Endothelial cell of umbilical vein (primary cell): Measurements from ENCODE around the gene PLXDC1. TPM values are rescaled to one million over a fixed set of nuclear protein-coding genes. Genes with fewer than 3 reads are reported as not detected.

ENCODE experiments used
- BruUV-seq: library from RNA; stranded (reverse); fragments of 400-500 nt; replicated peaks from 2 replicates; lab custom pipeline; 2021; lab: Mats Ljungman, UMichigan
- CTCF ChIA-PET: fragments of 300-600, 350-600 bp; sonication (Branson Sonifier 250); formaldehyde crosslinking; loops from one replicate; lab custom pipeline; 2021; ENCODE audit warnings: antibody characterized with exemption, inconsistent platforms; lab: Charles Lee
- POLR2A ChIA-PET: fragments of 300-600, 350-600 bp; sonication (Branson Sonifier 250); formaldehyde crosslinking; loops from one replicate; lab custom pipeline; 2021; ENCODE audit warnings: antibody characterized with exemption, inconsistent platforms; lab: Charles Lee
- DNase-seq: peaks from one replicate; pipeline ENCODE4 v3.0.0-alpha.2; 2011; ENCODE audit warnings: low read depth, low spot score
- FAIRE-seq: peaks from 2 replicates; lab custom pipeline; 2011; peaks lifted over from hg19 to GRCh38; lab: Jason Lieb, UNC
- H2AFZ ChIP-seq: 2 replicates; pipeline ENCODE4 v1.6.0; 2012; ENCODE audit warnings: low read depth, low read length, control low read depth, inconsistent platforms
- H3K27ac ChIP-seq: 2 replicates; pipeline ENCODE4 v1.5.1; 2011; ENCODE audit warnings: low read depth, mild to moderate bottlenecking, control low read depth, low read length, moderate library complexity; ENCODE audit not compliant: insufficient read depth
- H3K27me3 ChIP-seq, 2 experiments: 2 replicates each; pipeline versions ENCODE4 v1.6.0 to v1.6.1; 2011; ENCODE audit warnings: low read length in 2 of 2, mixed read lengths in 1 of 2; ENCODE audit not compliant: control insufficient read depth in 2 of 2, insufficient read depth in 2 of 2
- H3K36me3 ChIP-seq, 2 experiments: 2 replicates in 1 of 2; 3 replicates in 1 of 2; pipeline ENCODE4 v1.5.1; 2011; ENCODE audit warnings: low read length in 2 of 2, mild to moderate bottlenecking in 1 of 2, moderate library complexity in 1 of 2; ENCODE audit not compliant: control insufficient read depth in 2 of 2, insufficient read depth in 2 of 2; ENCODE audit errors: extremely low read depth in 1 of 2
- H3K4me1 ChIP-seq: 3 replicates; pipeline ENCODE4 v1.5.1; 2011; ENCODE audit warnings: mild to moderate bottlenecking, low read length; ENCODE audit not compliant: control insufficient read depth, insufficient read depth; ENCODE audit errors: extremely low read depth
- H3K4me2 ChIP-seq: 2 replicates; pipeline ENCODE4 v1.6.1; 2011; ENCODE audit warnings: low read length, control low read depth, mixed read lengths; ENCODE audit not compliant: insufficient read depth
- H3K4me3 ChIP-seq, 3 experiments: fragments of 200-600 bp in 1 of 3; sonication (generic), shearing (Covaris generic) in 1 of 3; replicated peaks in 1 of 3; 2 replicates each; pipeline ENCODE4 v1.5.1; 2011 to 2016; ENCODE audit warnings: control low read depth in 3 of 3, low read length in 3 of 3, mild to moderate bottlenecking in 2 of 3, inconsistent platforms in 1 of 3, low read depth in 1 of 3, moderate library complexity in 1 of 3; ENCODE audit not compliant: insufficient read depth in 1 of 3
- H3K79me2 ChIP-seq: 2 replicates; pipeline ENCODE4 v1.6.0; 2012; ENCODE audit warnings: low read length, inconsistent platforms; ENCODE audit not compliant: control insufficient read depth, insufficient read depth
- H3K9ac ChIP-seq: replicated peaks from 2 replicates; pipeline ENCODE3; 2011; ENCODE audit warnings: low read length, control low read depth; ENCODE audit not compliant: insufficient read depth; ENCODE audit errors: extremely low read depth
- H3K9me1 ChIP-seq: replicated peaks from 3 replicates; pipeline ENCODE4 v1.6.0; 2011; ENCODE audit warnings: mild to moderate bottlenecking, low read length; ENCODE audit not compliant: control insufficient read depth, insufficient read depth; ENCODE audit errors: extremely low read depth
- H3K9me3 ChIP-seq: replicated peaks from 2 replicates; pipeline ENCODE4 v1.5.1; 2012; ENCODE audit warnings: low read length, inconsistent platforms; ENCODE audit not compliant: control insufficient read depth, insufficient read depth
- H4K20me1 ChIP-seq: replicated peaks from 2 replicates; pipeline ENCODE3; 2011; ENCODE audit warnings: mild to moderate bottlenecking, low read length; ENCODE audit not compliant: control insufficient read depth, insufficient read depth; ENCODE audit errors: extremely low read depth
- CTCF ChIP-seq, 2 donors: IDR thresholded peaks; 1 replicate in 1 of 2; 2 replicates in 1 of 2; pipeline ENCODE4 v1.5.1; 2011; ENCODE audit warnings: low read length in 2 of 2, mild to moderate bottlenecking in 2 of 2, moderate library complexity in 2 of 2, control low read depth in 1 of 2, inconsistent platforms in 1 of 2, low read depth in 1 of 2; ENCODE audit not compliant: insufficient read depth in 1 of 2; ENCODE audit errors: extremely low read depth in 1 of 2
- EZH2 ChIP-seq: IDR thresholded peaks from 2 replicates; pipeline ENCODE4 v1.6.1; 2012; ENCODE audit warnings: borderline replicate concordance, low read depth, mild to moderate bottlenecking, moderate library complexity, low read length, inconsistent platforms; ENCODE audit not compliant: severe bottlenecking
- FOS ChIP-seq: IDR thresholded peaks from 2 replicates; pipeline ENCODE4 v1.6.1; 2011; ENCODE audit warnings: mild to moderate bottlenecking, low read length, moderate library complexity, borderline replicate concordance; ENCODE audit not compliant: insufficient read depth
- GATA2 ChIP-seq: IDR thresholded peaks from 2 replicates; pipeline ENCODE4 v1.7.0; 2011; ENCODE audit warnings: low read depth, mild to moderate bottlenecking, moderate library complexity, mixed read lengths, low read length; ENCODE audit not compliant: insufficient read length, insufficient read depth
- POLR2A ChIP-seq: IDR thresholded peaks from 2 replicates; pipeline ENCODE4 v1.6.1; 2012; ENCODE audit warnings: low read depth, mild to moderate bottlenecking, control low read depth, low read length
- POLR2AphosphoS5 ChIP-seq: IDR thresholded peaks from 2 replicates; pipeline ENCODE4 v1.6.1; 2012; ENCODE audit warnings: low read depth, mild to moderate bottlenecking, control low read depth, low read length, moderate library complexity; ENCODE audit not compliant: insufficient read depth
- dilution Hi-C: fragments of 300-500 bp; cut with MboI; formaldehyde crosslinking; loops from one replicate; pipeline ENCODE4 v1.15.0; 2019; ENCODE audit warnings: low sequenced_read_pairs; ENCODE audit not compliant: extremely low pct_ligation_motif_present
- intact Hi-C: fragments of 100-400 bp; cut with micrococcal nuclease; formaldehyde crosslinking; loops from one replicate; pipeline ENCODE4 v1.10.0; 2022
- polyA plus RNA-seq, 4 experiments: library from polyadenylated mRNA; depleted of rRNA in 3 of 4; stranded (reverse) in 3 of 4; unstranded in 1 of 4; fragments of >200 nt; gene quantifications; 2 replicates each; pipeline versions ENCODE4 v1.2.1 to v1.2.3, GENCODE V29; 2011 to 2012; ENCODE audit warnings: missing spikeins in 1 of 4
- total RNA-seq: library from RNA; stranded (reverse); gene quantifications from 2 replicates; pipeline ENCODE4 v1.2.3, GENCODE V29; 2021

PLXDC1 gene
- total and polyA plus RNA-seq, 2 donors (not counting 3 experiments of a cell fraction or from before 2014, with no cell fraction given), result 0.03 TPM; not detected in 1

GRCh38 chr17:39174920-39175694, 23.7 kb upstream of the PLXDC1 start:
- Histone ChIP-seq H3K9me3 (no peaks in the 10 kb centered on the region), H3K4me2 (no peak overlapping the region), H3K4me3 (no peak overlapping the region), H4K20me1 (no peaks in the 10 kb centered on the region), H3K79me2 (no peaks in the 10 kb centered on the region), H3K4me1 (peaks cover 12% of the 10 kb centered on the region), H3K27ac (no peak overlapping the region), H3K9ac (no peak overlapping the region), H3K27me3 (no peaks in the 10 kb centered on the region), H3K36me3 (peaks cover 5 to 6% of the 10 kb centered on the region in 2 experiments), H3K9me1 (no peaks in the 10 kb centered on the region), H2AFZ (no peak overlapping the region)
- dilution Hi-C loops (no loop called here), intact Hi-C loops (no loop called here)
- CTCF ChIA-PET, result interaction anchor here (0.5 to 11.0 kb wide), 38 partner anchors 8 to 448 kb away, joined by 3 to 130 read pairs (median 4); partner anchors contain the start of genes ARL5C, CACNB1, FBXO47 and LASP1NB
- DNase-seq (peak; percentile 44), FAIRE-seq (peak; percentile 84)
- POLR2A ChIA-PET, result no interaction called here
- no TSS peak for BruUV-seq
- TF ChIP-seq POLR2A (no peak), CTCF (IDR thresholded peaks at IDR 0.05; ENCODE audit: extremely low read depth in 1 of 2, insufficient read depth in 1 of 2, low read depth in 1 of 2, low read length in 2 of 2) (peak; percentile 67 to 91), FOS (no peak), GATA2 (no peak), EZH2 (no peak), POLR2AphosphoS5 (no peak)
